Natural killer cell (primary cell): ENCODE measurements around the gene CXXC5. TPM values are rescaled to one million over a fixed set of nuclear protein-coding genes. Genes with fewer than 3 reads are reported as not detected.
A peak's percentile ranks its signal among the peaks of the same experiment; 100 is the strongest.

Source experiments
- ATAC-seq, 3 donors: fragments of 150-1000 bp in 2 of 3; fragments of 200-7000 bp in 1 of 3; cut with Tn5 transposase; 1 replicate in 1 of 3; 2 replicates in 2 of 3; pipeline ENCODE4 v1.10.0; 2021; ENCODE audit warnings: mild to moderate bottlenecking in 2 of 3, moderate library complexity in 2 of 3
- DNase-seq, 2 donors: peaks; one replicate each; pipeline versions ENCODE4 v3.0.0 to v3.0.0-alpha.2; 2013 to 2021; ENCODE audit warnings: mixed read lengths in 1 of 2
- H3K27ac ChIP-seq: one replicate; pipeline ENCODE4 v1.5.1; 2013; ENCODE audit warnings: mild to moderate bottlenecking, low read length
- H3K27me3 ChIP-seq: one replicate; pipeline ENCODE4 v1.6.1; 2013; ENCODE audit warnings: low read length; ENCODE audit not compliant: control insufficient read depth, insufficient read depth
- H3K36me3 ChIP-seq: one replicate; pipeline ENCODE4 v1.6.1; 2013; ENCODE audit warnings: low read length; ENCODE audit not compliant: control insufficient read depth, insufficient read depth
- H3K4me1 ChIP-seq: one replicate; pipeline ENCODE4 v1.6.1; 2013; ENCODE audit warnings: low read length; ENCODE audit not compliant: control insufficient read depth, insufficient read depth
- H3K4me3 ChIP-seq: one replicate; pipeline ENCODE4 v1.5.1; 2013; ENCODE audit warnings: low read length
- H3K9me3 ChIP-seq: one replicate; pipeline ENCODE4 v1.6.1; 2013; ENCODE audit warnings: low read length; ENCODE audit not compliant: control insufficient read depth, insufficient read depth
- H3K27ac Mint-ChIP-seq, 2 donors: one replicate each; pipeline ENCODE4 v1.8.0; 2022; ENCODE audit warnings: mild to moderate bottlenecking in 2 of 2, mixed read lengths in 2 of 2, moderate library complexity in 1 of 2
- H3K27me3 Mint-ChIP-seq, 2 donors: one replicate each; pipeline ENCODE4 v1.8.0; 2022; ENCODE audit warnings: low read depth in 2 of 2, mixed read lengths in 2 of 2
- H3K36me3 Mint-ChIP-seq: one replicate; pipeline ENCODE4 v1.8.0; 2022; ENCODE audit warnings: mixed read lengths
- H3K4me1 Mint-ChIP-seq, 2 donors: one replicate each; pipeline ENCODE4 v1.8.0; 2022; ENCODE audit warnings: mixed read lengths in 2 of 2
- H3K4me3 Mint-ChIP-seq: one replicate; pipeline ENCODE4 v1.8.0; 2022; ENCODE audit warnings: mild to moderate bottlenecking, moderate library complexity, mixed read lengths
- H3K9me3 Mint-ChIP-seq, 2 donors: one replicate each; pipeline ENCODE4 v1.8.0; 2022; ENCODE audit warnings: mixed read lengths in 2 of 2
- WGBS: methylation state at CpG from one replicate; pipeline ENCODE4 v1.1.7; 2013; ENCODE audit warnings: missing lambda C conversion rate; ENCODE audit not compliant: insufficient coverage; 5-methylcytosine and 5-hydroxymethylcytosine counted together
- intact Hi-C: fragments of 100-400 bp; cut with micrococcal nuclease; formaldehyde crosslinking; loops from one replicate; pipeline ENCODE4 v1.14.2; 2022
- total RNA-seq, 4 donors: library from RNA; stranded (reverse); fragments of 120-200 nt in 1 of 4; gene quantifications; one replicate each; pipeline versions ENCODE4 v1.2.3 to v1.2.4, GENCODE V29; 2013 to 2022
- TF ChIP-seq, protein P1 (sequence below): fragments of 200-600 bp; IDR thresholded peaks from one replicate; pipeline ENCODE4 v1.8.0; 2022; ENCODE audit warnings: antibody characterized with exemption

Gene CXXC5
- total RNA-seq, 3 donors from 2014 or later (not counting 1 experiment from before 2014, with no cell fraction given): 75.6 to 124 (median 84.8) TPM

DNA sequence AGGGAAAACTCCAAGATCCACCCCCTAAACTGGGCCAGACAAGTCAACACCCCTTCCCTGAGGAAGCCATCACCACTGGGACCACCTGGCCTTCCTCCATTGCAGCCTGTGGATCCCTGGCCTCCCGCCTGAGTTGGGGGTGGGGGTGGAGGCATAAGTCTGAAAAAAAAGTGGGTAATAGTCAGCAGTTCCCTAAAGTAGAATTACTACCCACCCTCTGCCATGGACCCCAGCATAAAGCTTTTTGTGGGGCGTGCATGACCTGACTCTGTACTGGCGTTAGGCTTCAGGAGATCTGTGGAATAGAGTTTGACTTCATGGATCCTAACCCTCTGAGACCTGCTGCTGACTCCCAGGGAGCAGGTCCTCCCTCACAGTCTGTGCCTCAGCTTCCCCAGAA, 2.0 kb upstream of the CXXC5 start:
- no peaks in the 10 kb centered on the region for H3K27me3 Mint-ChIP-seq
- intact Hi-C loops: no loop called here
- Histone ChIP-seq H3K4me1 (peaks cover 59% of the 10 kb centered on the region), H3K4me3 (no peak overlapping the region), H3K36me3 (no peaks in the 10 kb centered on the region), H3K27me3 (no peaks in the 10 kb centered on the region), H3K9me3 (no peaks in the 10 kb centered on the region), H3K27ac (no peak overlapping the region)
- peaks cover 31 to 48% of the 10 kb centered on the region in 2 donors for H3K4me1 Mint-ChIP-seq
- TF ChIP-seq, protein P1, sequence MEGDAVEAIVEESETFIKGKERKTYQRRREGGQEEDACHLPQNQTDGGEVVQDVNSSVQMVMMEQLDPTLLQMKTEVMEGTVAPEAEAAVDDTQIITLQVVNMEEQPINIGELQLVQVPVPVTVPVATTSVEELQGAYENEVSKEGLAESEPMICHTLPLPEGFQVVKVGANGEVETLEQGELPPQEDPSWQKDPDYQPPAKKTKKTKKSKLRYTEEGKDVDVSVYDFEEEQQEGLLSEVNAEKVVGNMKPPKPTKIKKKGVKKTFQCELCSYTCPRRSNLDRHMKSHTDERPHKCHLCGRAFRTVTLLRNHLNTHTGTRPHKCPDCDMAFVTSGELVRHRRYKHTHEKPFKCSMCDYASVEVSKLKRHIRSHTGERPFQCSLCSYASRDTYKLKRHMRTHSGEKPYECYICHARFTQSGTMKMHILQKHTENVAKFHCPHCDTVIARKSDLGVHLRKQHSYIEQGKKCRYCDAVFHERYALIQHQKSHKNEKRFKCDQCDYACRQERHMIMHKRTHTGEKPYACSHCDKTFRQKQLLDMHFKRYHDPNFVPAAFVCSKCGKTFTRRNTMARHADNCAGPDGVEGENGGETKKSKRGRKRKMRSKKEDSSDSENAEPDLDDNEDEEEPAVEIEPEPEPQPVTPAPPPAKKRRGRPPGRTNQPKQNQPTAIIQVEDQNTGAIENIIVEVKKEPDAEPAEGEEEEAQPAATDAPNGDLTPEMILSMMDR: no peak
- peak overlapping the region; percentile 83 for H3K4me3 Mint-ChIP-seq
- peak overlapping the region; percentile 5 to 9 for H3K27ac Mint-ChIP-seq
- DNase-seq: no peak
- ATAC-seq: no peak
- no peaks in the 10 kb centered on the region for H3K9me3 Mint-ChIP-seq
- 90% methylated on average over 2 of the region's 3 CpGs for WGBS
- H3K36me3 Mint-ChIP-seq: no peaks in the 10 kb centered on the region

DNA sequence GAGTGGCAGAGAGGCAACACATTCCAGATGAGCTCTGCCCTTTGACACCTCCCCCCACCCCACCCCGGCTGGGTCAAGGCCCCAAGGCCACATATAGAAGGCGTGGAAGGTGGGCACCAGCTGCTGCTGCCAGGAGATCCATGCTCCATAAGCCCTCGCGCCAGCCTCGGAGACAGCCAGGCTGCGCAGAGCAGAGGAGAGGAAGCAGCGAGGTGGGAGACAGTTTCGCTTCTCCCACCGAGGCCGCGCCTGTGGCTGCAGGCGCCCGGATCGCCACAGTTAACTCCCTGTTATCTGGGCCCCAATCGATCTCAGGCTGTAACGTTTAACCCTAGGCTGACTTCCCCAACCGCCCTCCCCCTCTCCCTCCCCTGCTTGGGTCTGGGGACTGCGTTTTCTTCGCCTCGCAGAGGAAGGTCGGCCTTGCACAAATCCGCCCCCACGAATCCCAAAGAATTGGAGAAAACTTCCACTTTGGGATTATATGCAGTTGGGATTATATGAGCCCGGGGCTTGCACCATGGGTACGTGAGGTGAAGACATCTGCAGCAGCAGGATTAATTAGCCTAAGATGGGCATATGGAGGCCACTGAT, 1.1 kb upstream of the CXXC5 start:
- Mint-ChIP-seq H3K4me3 (peak overlapping the region; percentile 83), H3K27ac (peak overlapping the region; percentile 5 to 94), H3K4me1 (peaks cover 33 to 57% of the 10 kb centered on the region in 2 donors), H3K36me3 (no peaks in the 10 kb centered on the region), H3K27me3 (no peaks in the 10 kb centered on the region), H3K9me3 (no peaks in the 10 kb centered on the region)
- no peak for DNase-seq
- Histone ChIP-seq H3K27ac (no peak overlapping the region), H3K4me1 (peaks cover 68% of the 10 kb centered on the region), H3K4me3 (no peak overlapping the region), H3K9me3 (no peaks in the 10 kb centered on the region), H3K27me3 (no peaks in the 10 kb centered on the region), H3K36me3 (no peaks in the 10 kb centered on the region)
- no peak for ATAC-seq
- 25% methylated on average over 25 of the region's 25 CpGs for WGBS
- intact Hi-C loops: loop anchor here (1.0 kb wide), 1 partner anchor 10 kb away; no protein-coding TSS in a partner anchor
- TF ChIP-seq, protein P1: no peak

DNA sequence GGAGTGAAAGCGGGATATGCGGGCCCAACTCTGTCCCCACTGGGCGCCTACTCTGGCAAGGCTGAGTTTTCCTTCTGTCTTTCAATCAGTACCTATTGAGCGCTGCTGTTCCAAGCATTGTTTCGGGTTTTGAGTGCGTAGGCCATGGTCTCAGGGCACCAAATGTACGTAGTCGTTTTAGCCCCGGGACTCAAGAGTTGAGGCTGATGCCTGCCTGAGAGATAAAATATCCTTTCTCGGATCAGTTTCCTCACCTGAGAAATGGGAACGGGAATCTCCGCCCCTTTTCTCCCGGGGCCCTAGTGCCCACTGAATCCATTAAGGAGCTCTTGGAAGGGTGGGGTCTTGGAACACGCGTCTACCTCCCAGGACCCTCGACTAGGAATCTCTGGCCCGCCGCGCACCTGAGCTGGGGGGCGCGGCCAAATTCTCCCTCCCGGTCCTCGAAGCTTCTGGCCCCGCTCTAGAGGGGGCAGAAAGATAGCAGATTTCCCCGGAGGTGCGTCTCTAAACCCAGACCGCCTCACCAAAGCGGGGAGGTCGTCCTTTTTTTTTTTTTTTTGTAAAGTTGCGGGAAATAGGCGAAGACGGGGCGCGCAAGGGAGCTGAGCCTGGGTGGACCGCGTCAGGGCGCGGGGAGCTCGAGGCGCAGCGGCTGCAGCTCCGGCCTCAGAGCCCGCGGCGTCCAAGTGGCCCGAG, 494 bp upstream of the CXXC5 start:
- H3K27me3 ChIP-seq: no peaks in the 10 kb centered on the region
- Mint-ChIP-seq H3K9me3 (no peaks in the 10 kb centered on the region), H3K36me3 (no peaks in the 10 kb centered on the region), H3K27ac (peak overlapping the region; percentile 53 to 94), H3K27me3 (no peaks in the 10 kb centered on the region), H3K4me1 (peaks cover 39 to 64% of the 10 kb centered on the region in 2 donors), H3K4me3 (peak overlapping the region; percentile 83)
- peak overlapping the region; percentile 28 for H3K4me3 ChIP-seq
- ATAC-seq: no peak
- intact Hi-C loops: loop anchor here (1.0 kb wide), 1 partner anchor 10 kb away; no protein-coding TSS in a partner anchor
- TF ChIP-seq, protein P1: no peak
- no peak for DNase-seq
- no peaks in the 10 kb centered on the region for H3K36me3 ChIP-seq
- 20% methylated on average over 45 of the region's 46 CpGs for WGBS
- H3K9me3 ChIP-seq: no peaks in the 10 kb centered on the region
- no peak overlapping the region for H3K27ac ChIP-seq
- peaks cover 74% of the 10 kb centered on the region for H3K4me1 ChIP-seq
